Astrocyte (in vitro differentiated cells and primary cell): Measurements from ENCODE around the gene INAFM1. TPM values are rescaled to one million over a fixed set of nuclear protein-coding genes. Genes with fewer than 3 reads are reported as not detected.
A peak's percentile ranks its signal among the peaks of the same experiment; 100 is the strongest.

Source experiments
- DNase-seq: peaks from one replicate; pipeline ENCODE4 v3.0.0-alpha.2; 2010; ENCODE audit warnings: low read depth
- FAIRE-seq: peaks from 2 replicates; lab custom pipeline; 2011; peaks lifted over from hg19 to GRCh38; lab: Jason Lieb, UNC
- H2AFZ ChIP-seq: 2 replicates; pipeline ENCODE4 v1.6.0; 2012; ENCODE audit warnings: low read depth, low read length, inconsistent platforms
- H3K27ac ChIP-seq: 2 replicates; pipeline ENCODE4 v1.5.1; 2011; ENCODE audit warnings: low read depth, low read length, inconsistent platforms
- H3K27me3 ChIP-seq: 2 replicates; pipeline ENCODE4 v1.6.0; 2011; ENCODE audit warnings: low read length, inconsistent platforms; ENCODE audit not compliant: insufficient read depth
- H3K36me3 ChIP-seq: 2 replicates; pipeline ENCODE4 v1.5.1; 2011; ENCODE audit warnings: low read length, inconsistent platforms; ENCODE audit not compliant: insufficient read depth
- H3K4me1 ChIP-seq: 2 replicates; pipeline ENCODE4 v1.5.1; 2011; ENCODE audit warnings: low read length, inconsistent platforms; ENCODE audit not compliant: insufficient read depth
- H3K4me2 ChIP-seq: 2 replicates; pipeline ENCODE4 v1.6.0; 2012; ENCODE audit warnings: low read length, inconsistent platforms
- H3K4me3 ChIP-seq: 2 replicates; pipeline ENCODE4 v1.5.1; 2011; ENCODE audit warnings: low read depth, mild to moderate bottlenecking, low read length, inconsistent platforms; ENCODE audit not compliant: insufficient read depth
- H3K79me2 ChIP-seq: 2 replicates; pipeline ENCODE4 v1.6.0; 2012; ENCODE audit warnings: mild to moderate bottlenecking, low read length, inconsistent platforms; ENCODE audit not compliant: insufficient read depth
- H3K9ac ChIP-seq: 2 replicates; pipeline ENCODE4 v1.6.0; 2012; ENCODE audit warnings: mild to moderate bottlenecking, low read length, inconsistent platforms
- H3K9me3 ChIP-seq: 2 replicates; pipeline ENCODE4 v1.5.1; 2012; ENCODE audit warnings: low read depth, mild to moderate bottlenecking, low read length, inconsistent platforms; ENCODE audit not compliant: insufficient read depth
- H4K20me1 ChIP-seq: 2 replicates; pipeline ENCODE4 v1.6.0; 2012; ENCODE audit warnings: low read length, inconsistent platforms; ENCODE audit not compliant: insufficient read depth
- H3K27ac Mint-ChIP-seq: one replicate; pipeline ENCODE4 v1.8.0; 2021; ENCODE audit warnings: mild to moderate bottlenecking, mixed read lengths; ENCODE audit not compliant: unreplicated experiment
- H3K27me3 Mint-ChIP-seq: one replicate; pipeline ENCODE4 v1.8.0; 2021; ENCODE audit warnings: low read depth, mixed read lengths; ENCODE audit not compliant: unreplicated experiment
- H3K36me3 Mint-ChIP-seq: one replicate; pipeline ENCODE4 v1.8.0; 2021; ENCODE audit warnings: low read depth, mixed read lengths; ENCODE audit not compliant: unreplicated experiment
- H3K4me1 Mint-ChIP-seq: one replicate; pipeline ENCODE4 v1.8.0; 2021; ENCODE audit warnings: low read depth, mixed read lengths; ENCODE audit not compliant: unreplicated experiment
- H3K4me3 Mint-ChIP-seq: one replicate; pipeline ENCODE4 v1.8.0; 2021; ENCODE audit warnings: mild to moderate bottlenecking, moderate library complexity, mixed read lengths; ENCODE audit not compliant: unreplicated experiment
- H3K9me3 Mint-ChIP-seq: one replicate; pipeline ENCODE4 v1.8.0; 2021; ENCODE audit warnings: mild to moderate bottlenecking, mixed read lengths; ENCODE audit not compliant: unreplicated experiment
- CTCF ChIP-seq: IDR thresholded peaks from 2 replicates; pipeline ENCODE4 v1.5.1; 2011; ENCODE audit warnings: low read depth, mild to moderate bottlenecking, inconsistent platforms, low read length, moderate library complexity; ENCODE audit not compliant: insufficient read depth
- EZH2 ChIP-seq: IDR thresholded peaks from 2 replicates; pipeline ENCODE4 v1.6.1; 2012; ENCODE audit warnings: mild to moderate bottlenecking, low read length, inconsistent platforms; ENCODE audit not compliant: insufficient read depth
- total RNA-seq: library from RNA; stranded (reverse); gene quantifications from 2 replicates; pipeline ENCODE4 v1.2.1, GENCODE V29; 2021

Gene INAFM1
- total RNA-seq, 1 donor from 2014 or later: 23.6 TPM

- Histone ChIP-seq H3K27me3 (no peaks in the 10 kb centered on the region), H3K9ac (peak overlapping the region; percentile 9), H3K4me3 (no peak overlapping the region), H3K9me3 (no peaks in the 10 kb centered on the region), H3K36me3 (no peaks in the 10 kb centered on the region), H3K79me2 (peaks cover 17% of the 10 kb centered on the region), H2AFZ (no peak overlapping the region), H3K27ac (peak overlapping the region; percentile 58), H4K20me1 (peaks cover under 1% of the 10 kb centered on the region), H3K4me2 (peak overlapping the region; percentile 62), H3K4me1 (peaks cover 24% of the 10 kb centered on the region)
- H3K4me1 Mint-ChIP-seq: peaks cover 13% of the 10 kb centered on the region
- peaks cover 6% of the 10 kb centered on the region for H3K36me3 Mint-ChIP-seq
- H3K9me3 Mint-ChIP-seq: no peaks in the 10 kb centered on the region
- no peak for DNase-seq
- TF ChIP-seq EZH2 (no peak), CTCF (no peak)
- H3K4me3 Mint-ChIP-seq: no peak overlapping the region
- no peak for FAIRE-seq
- peak overlapping the region; percentile 85 for H3K27ac Mint-ChIP-seq
- H3K27me3 Mint-ChIP-seq: no peaks in the 10 kb centered on the region
Observed at GRCh38 chr19:47253970-47254369, 20.7 kb upstream of the INAFM1 start.

DNA sequence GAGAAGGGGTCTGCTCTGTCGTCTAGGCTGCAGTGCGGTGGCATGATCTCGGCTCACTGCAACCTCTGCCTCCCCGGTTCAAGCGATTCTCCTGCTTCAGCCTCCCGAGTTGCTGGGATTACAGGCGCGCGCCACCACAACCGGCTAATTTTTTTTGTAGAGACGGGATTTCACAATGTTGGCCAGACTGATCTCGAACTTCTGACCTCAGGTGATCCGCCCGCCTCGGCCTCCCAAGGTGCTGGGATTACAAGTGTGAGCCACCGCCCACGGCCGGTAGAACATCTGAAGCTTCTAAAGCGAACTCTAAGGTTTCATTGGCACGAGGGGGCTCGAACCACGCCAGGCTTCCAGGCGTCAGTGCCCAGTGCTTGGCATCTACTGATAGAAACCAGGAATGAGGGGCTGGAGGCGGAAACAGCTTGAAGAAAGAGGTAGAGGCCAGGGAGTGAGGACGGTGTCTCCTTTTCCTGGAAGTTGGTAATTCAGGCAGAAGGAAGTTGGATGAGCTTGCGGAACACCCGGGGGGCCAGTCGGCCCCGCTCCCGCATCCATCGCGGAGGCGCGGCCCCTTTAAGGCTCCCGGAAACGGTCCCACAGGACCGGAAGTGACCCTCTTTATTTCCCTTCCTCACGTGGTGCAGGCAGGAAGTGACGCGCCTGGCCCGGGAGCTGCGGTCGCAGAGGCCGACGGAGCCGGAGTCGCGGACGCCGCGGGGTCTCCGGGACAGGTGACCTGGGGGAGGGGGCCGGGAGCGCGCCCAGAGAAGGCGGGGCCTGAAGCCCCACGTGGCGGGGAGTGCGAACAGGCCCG is 18.6 kb upstream of the INAFM1 start, which contains the start of gene CCDC9:
Gene CCDC9 (plus strand): TSS at position 647 of the 814 bp plus-strand sequence. CDS start 1,876 bp downstream, outside the sequence.
- TF ChIP-seq EZH2 (no peak), CTCF (no peak)
- H3K27me3 Mint-ChIP-seq: no peaks in the 10 kb centered on the region
- H3K9ac ChIP-seq: peak within 1 kb of the TSS; percentile 88
- H3K9me3 Mint-ChIP-seq: no peaks in the 10 kb centered on the region
- H2AFZ ChIP-seq: peak within 1 kb of the TSS; percentile 90
- H3K4me2 ChIP-seq: peak within 1 kb of the TSS; percentile 93
- peak within 1 kb of the TSS; percentile 70 for H3K4me3 ChIP-seq
- H3K4me1 Mint-ChIP-seq: peaks cover 30% of the 10 kb centered on the region
- H3K36me3 Mint-ChIP-seq: peaks cover 18% of the 10 kb centered on the region
- H3K27ac Mint-ChIP-seq: peak within 1 kb of the TSS; percentile 98
- peak within 1 kb of the TSS; percentile 94 for H3K27ac ChIP-seq
- no peak for FAIRE-seq
- no peaks in the 10 kb centered on the region for H3K9me3 ChIP-seq
- no peaks in the 10 kb centered on the region for H3K27me3 ChIP-seq
- H3K4me3 Mint-ChIP-seq: peak within 1 kb of the TSS; percentile 94
- H3K36me3 ChIP-seq: peaks cover 6% of the 10 kb centered on the region
- H4K20me1 ChIP-seq: peaks cover 18% of the 10 kb centered on the region
- peaks cover 32% of the 10 kb centered on the region for H3K4me1 ChIP-seq
- H3K79me2 ChIP-seq: peaks cover 38% of the 10 kb centered on the region
- peak; percentile 89 for DNase-seq
